Measurements from ENCODE around the gene AK3.
"Not testable (repeated sequence)": the region's sequence is repeated elsewhere in the genome, so short reads cannot be mapped to it uniquely, and the experiment has no call there.

The AK3 gene

GRCh38 chr9:4662989-4663792 is 77.8 kb downstream of the AK3 start:
- DNase-seq, result no peak

- peak; percentile 70 for DNase-seq
Observed at GRCh38 chr9:4662108-4662988, 78.7 kb downstream of the AK3 start, which contains the start of gene PLPP6. TSS of gene PLPP6 (plus strand) at chr9:4662294. CDS start at chr9:4662376, 82 bp downstream.

DNA sequence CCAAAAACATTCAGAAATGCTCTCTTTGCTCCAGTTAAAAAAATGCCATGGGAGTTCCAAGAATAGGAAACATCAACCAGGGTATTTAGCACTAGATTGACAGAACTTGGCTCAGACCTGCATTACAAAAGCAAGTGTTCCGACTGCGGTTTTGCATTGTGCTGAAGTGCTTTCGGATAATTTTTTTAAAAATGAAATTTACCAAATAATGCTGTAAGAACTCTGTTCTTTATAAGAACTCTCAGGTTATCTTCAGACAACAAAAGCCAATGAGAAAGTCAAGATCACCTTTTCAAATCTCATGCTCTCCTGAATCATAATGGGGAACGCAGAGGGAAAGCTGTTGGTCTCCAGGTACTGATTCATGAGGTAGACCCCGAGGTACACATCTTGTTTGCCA is 79.4 kb downstream of the AK3 start:
- no peak for DNase-seq

- no peak for DNase-seq
Observed at GRCh38 chr9:4661165-4661564, 79.8 kb downstream of the AK3 start.

DNA sequence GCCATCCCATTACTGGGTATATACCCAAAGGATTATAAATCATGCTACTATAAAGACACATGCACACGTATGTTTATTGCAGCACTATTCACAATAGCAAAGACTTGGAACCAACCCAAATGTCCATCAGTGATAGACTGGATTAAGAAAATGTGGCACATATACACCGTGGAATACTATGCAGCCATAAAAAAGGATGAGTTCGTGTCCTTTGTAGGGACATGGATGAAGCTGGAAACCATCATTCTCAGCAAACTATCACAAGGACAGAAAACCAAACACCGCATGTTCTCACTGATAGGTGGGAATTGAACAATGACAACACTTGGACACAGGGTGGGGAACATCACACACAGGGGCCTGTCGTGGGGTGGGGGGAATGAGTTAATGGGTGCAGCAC is 80.3 kb downstream of the AK3 start:
- not testable (repeated sequence) for DNase-seq

Measured in CD4-positive, alpha-beta T cell treated with Interferon gamma for 1 hour (primary cell).